ENCODE results near the gene COX5B.

DNA sequence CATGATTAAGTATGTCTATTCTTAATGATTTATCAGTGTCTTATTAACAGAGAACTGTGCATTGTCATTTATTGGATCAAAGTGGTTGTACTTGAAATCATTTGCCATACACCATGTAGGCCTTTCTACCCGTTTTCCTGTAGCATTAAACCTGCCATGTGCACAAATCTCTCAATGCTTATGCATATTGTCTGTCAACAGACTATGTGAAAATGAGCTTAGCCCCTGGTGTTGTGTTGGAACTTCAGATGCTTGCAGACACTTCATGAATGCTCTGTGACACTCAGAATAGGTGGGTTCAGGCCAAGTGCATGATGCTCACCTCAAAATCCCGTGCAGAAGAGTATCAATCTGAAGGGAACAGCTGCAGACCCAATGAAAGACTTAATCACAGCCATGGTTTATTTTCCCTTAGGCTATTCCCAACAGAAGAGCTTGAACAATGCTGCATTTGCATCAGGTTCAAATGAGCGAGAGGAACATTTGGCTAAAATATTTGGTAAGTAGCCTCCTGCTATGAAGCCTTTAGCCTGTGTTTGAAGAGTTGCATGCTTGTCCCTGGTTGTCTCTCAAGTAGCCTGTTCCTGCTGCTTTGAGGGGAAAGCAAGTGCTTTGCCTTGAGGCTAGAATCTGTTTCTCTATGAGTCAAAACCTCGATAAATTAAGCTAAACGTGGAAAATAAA, 29.7 kb downstream of the COX5B start:
- TF ChIP-seq POLR2AphosphoS5 (IDR thresholded peaks at IDR 0.05; ENCODE audit: low read depth): no peak
- TF ChIP-seq, protein P1, sequence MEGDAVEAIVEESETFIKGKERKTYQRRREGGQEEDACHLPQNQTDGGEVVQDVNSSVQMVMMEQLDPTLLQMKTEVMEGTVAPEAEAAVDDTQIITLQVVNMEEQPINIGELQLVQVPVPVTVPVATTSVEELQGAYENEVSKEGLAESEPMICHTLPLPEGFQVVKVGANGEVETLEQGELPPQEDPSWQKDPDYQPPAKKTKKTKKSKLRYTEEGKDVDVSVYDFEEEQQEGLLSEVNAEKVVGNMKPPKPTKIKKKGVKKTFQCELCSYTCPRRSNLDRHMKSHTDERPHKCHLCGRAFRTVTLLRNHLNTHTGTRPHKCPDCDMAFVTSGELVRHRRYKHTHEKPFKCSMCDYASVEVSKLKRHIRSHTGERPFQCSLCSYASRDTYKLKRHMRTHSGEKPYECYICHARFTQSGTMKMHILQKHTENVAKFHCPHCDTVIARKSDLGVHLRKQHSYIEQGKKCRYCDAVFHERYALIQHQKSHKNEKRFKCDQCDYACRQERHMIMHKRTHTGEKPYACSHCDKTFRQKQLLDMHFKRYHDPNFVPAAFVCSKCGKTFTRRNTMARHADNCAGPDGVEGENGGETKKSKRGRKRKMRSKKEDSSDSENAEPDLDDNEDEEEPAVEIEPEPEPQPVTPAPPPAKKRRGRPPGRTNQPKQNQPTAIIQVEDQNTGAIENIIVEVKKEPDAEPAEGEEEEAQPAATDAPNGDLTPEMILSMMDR (IDR thresholded peaks at IDR 0.05; ENCODE audit: insufficient read depth, low read length): no peak
- TF ChIP-seq, protein P2, sequence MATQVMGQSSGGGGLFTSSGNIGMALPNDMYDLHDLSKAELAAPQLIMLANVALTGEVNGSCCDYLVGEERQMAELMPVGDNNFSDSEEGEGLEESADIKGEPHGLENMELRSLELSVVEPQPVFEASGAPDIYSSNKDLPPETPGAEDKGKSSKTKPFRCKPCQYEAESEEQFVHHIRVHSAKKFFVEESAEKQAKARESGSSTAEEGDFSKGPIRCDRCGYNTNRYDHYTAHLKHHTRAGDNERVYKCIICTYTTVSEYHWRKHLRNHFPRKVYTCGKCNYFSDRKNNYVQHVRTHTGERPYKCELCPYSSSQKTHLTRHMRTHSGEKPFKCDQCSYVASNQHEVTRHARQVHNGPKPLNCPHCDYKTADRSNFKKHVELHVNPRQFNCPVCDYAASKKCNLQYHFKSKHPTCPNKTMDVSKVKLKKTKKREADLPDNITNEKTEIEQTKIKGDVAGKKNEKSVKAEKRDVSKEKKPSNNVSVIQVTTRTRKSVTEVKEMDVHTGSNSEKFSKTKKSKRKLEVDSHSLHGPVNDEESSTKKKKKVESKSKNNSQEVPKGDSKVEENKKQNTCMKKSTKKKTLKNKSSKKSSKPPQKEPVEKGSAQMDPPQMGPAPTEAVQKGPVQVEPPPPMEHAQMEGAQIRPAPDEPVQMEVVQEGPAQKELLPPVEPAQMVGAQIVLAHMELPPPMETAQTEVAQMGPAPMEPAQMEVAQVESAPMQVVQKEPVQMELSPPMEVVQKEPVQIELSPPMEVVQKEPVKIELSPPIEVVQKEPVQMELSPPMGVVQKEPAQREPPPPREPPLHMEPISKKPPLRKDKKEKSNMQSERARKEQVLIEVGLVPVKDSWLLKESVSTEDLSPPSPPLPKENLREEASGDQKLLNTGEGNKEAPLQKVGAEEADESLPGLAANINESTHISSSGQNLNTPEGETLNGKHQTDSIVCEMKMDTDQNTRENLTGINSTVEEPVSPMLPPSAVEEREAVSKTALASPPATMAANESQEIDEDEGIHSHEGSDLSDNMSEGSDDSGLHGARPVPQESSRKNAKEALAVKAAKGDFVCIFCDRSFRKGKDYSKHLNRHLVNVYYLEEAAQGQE (IDR thresholded peaks at IDR 0.05; ENCODE audit: insufficient replicate concordance, low read depth): no peak

Data from HL-60 (cell line).